Loucy (cell line): ENCODE data around the gene KDM4B.

Experiments
- H2AFZ ChIP-seq: fragments of 200-600 bp; sonication (generic); 2 replicates; pipeline ENCODE4 v1.6.0; 2016; ENCODE audit warnings: antibody characterized with exemption, mild to moderate bottlenecking, low read length, moderate library complexity
- H3F3A ChIP-seq: fragments of 200-600 bp; 2 replicates; pipeline ENCODE4 v1.6.0; 2016; ENCODE audit warnings: antibody characterized with exemption, low read depth, mild to moderate bottlenecking
- H3K27me3 ChIP-seq: fragments of 200-600 bp; sonication (generic); 2 replicates; pipeline ENCODE4 v1.6.1; 2014; ENCODE audit warnings: low read length, mild to moderate bottlenecking; ENCODE audit not compliant: insufficient read depth, poor library complexity, severe bottlenecking
- H3K36me3 ChIP-seq: fragments of 200-600 bp; sonication (generic); 2 replicates; pipeline ENCODE4 v1.6.1; 2016; ENCODE audit warnings: low read length; ENCODE audit not compliant: insufficient read depth
- H3K4me1 ChIP-seq: fragments of 200-600 bp; sonication (generic); 2 replicates; pipeline ENCODE4 v1.5.1; 2014; ENCODE audit warnings: low read length, mild to moderate bottlenecking; ENCODE audit not compliant: insufficient read depth, poor library complexity, severe bottlenecking
- H3K4me2 ChIP-seq: fragments of 200-600 bp; sonication (generic); 2 replicates; pipeline ENCODE4 v1.6.0; 2014; ENCODE audit warnings: antibody characterized with exemption, low read length, low read depth, mild to moderate bottlenecking; ENCODE audit not compliant: poor library complexity, severe bottlenecking
- H3K4me3 ChIP-seq: fragments of 200-600 bp; sonication (generic); 2 replicates; pipeline ENCODE4 v1.5.1; 2014; ENCODE audit warnings: low read length, mild to moderate bottlenecking, mixed read lengths; ENCODE audit not compliant: poor library complexity, severe bottlenecking
- H3K79me2 ChIP-seq: fragments of 200-600 bp; sonication (generic); 2 replicates; pipeline ENCODE4 v1.6.1; 2014; ENCODE audit warnings: low read length; ENCODE audit not compliant: insufficient read depth
- H3K9ac ChIP-seq: fragments of 200-600 bp; sonication (generic); 2 replicates; pipeline ENCODE4 v1.6.0; 2014; ENCODE audit warnings: mild to moderate bottlenecking, low read depth, low read length, moderate library complexity; ENCODE audit not compliant: poor library complexity, severe bottlenecking
- H3K9me2 ChIP-seq: fragments of 200-600 bp; sonication (generic); replicated peaks from 2 replicates; pipeline ENCODE4 v1.6.1; 2016; ENCODE audit warnings: low read depth, low read length, mixed read lengths
- H3K9me3 ChIP-seq: fragments of 200-600 bp; sonication (generic); 2 replicates; pipeline ENCODE4 v1.6.1; 2014; ENCODE audit warnings: mild to moderate bottlenecking, antibody characterized with exemption, low read length, low read depth; ENCODE audit not compliant: insufficient read depth
- H4K20me1 ChIP-seq: fragments of 200-600 bp; sonication (generic); 2 replicates; pipeline ENCODE4 v1.6.0; 2014; ENCODE audit warnings: antibody characterized with exemption, low read length, mild to moderate bottlenecking; ENCODE audit not compliant: insufficient read depth, poor library complexity, severe bottlenecking
- EZH2phosphoT487 ChIP-seq: fragments of 200-600 bp; IDR thresholded peaks from 2 replicates; pipeline ENCODE4 v1.6.1; 2018; ENCODE audit warnings: antibody characterized with exemption, mild to moderate bottlenecking, moderate library complexity, borderline replicate concordance
- TF ChIP-seq, protein P1 (sequence below): fragments of 200-600 bp; sonication (generic); conservative IDR thresholded peaks from 2 replicates; pipeline ENCODE4 v1.5.1; 2014; ENCODE audit warnings: mild to moderate bottlenecking, antibody characterized with exemption, low read length

The KDM4B gene

DNA sequence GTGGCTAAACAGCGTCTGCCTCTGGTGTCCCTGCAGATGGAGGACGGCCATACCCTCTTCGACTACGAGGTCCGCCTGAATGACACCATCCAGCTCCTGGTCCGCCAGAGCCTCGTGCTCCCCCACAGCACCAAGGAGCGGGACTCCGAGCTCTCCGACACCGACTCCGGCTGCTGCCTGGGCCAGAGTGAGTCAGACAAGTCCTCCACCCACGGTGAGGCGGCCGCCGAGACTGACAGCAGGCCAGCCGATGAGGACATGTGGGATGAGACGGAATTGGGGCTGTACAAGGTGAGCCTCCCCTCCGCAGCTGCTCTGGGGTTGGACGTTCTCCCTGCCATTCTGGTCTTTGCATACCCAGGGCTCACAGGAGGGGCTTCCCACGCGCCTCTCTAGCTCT lies 39.7 kb upstream of the KDM4B start:
- no peaks in the 10 kb centered on the region for H3K9me3 ChIP-seq
- H3K4me3 ChIP-seq, result no peak overlapping the region
- H3K27me3 ChIP-seq, result no peaks in the 10 kb centered on the region
- no peaks in the 10 kb centered on the region for H3K4me1 ChIP-seq
- H3K4me2 ChIP-seq, result no peak overlapping the region
- peaks cover 10% of the 10 kb centered on the region for H4K20me1 ChIP-seq
- TF ChIP-seq, protein P1, sequence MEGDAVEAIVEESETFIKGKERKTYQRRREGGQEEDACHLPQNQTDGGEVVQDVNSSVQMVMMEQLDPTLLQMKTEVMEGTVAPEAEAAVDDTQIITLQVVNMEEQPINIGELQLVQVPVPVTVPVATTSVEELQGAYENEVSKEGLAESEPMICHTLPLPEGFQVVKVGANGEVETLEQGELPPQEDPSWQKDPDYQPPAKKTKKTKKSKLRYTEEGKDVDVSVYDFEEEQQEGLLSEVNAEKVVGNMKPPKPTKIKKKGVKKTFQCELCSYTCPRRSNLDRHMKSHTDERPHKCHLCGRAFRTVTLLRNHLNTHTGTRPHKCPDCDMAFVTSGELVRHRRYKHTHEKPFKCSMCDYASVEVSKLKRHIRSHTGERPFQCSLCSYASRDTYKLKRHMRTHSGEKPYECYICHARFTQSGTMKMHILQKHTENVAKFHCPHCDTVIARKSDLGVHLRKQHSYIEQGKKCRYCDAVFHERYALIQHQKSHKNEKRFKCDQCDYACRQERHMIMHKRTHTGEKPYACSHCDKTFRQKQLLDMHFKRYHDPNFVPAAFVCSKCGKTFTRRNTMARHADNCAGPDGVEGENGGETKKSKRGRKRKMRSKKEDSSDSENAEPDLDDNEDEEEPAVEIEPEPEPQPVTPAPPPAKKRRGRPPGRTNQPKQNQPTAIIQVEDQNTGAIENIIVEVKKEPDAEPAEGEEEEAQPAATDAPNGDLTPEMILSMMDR, result no peak
- no peaks in the 10 kb centered on the region for H3K9me2 ChIP-seq
- H3K9ac ChIP-seq, result no peak overlapping the region
- no peak overlapping the region for H2AFZ ChIP-seq
- H3F3A ChIP-seq, result no peaks in the 10 kb centered on the region
- peaks cover 50% of the 10 kb centered on the region for H3K79me2 ChIP-seq
- H3K36me3 ChIP-seq, result peaks cover 60% of the 10 kb centered on the region; the same call in 1 of the 2 replicates

DNA sequence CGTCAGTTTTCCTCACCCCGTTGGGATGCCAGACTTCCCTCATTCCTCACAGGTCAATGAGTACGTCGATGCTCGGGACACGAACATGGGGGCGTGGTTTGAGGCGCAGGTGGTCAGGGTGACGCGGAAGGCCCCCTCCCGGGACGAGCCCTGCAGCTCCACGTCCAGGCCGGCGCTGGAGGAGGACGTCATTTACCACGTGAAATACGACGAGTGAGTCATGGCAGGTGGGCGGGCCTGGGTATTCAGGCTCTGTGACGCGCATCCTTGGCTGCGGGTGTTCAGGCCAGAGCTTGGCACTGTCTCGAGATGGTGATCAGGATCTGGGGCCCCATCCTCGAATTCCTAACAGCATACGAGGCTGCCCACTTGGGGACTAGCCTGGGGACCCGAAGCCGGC lies 38.2 kb upstream of the KDM4B start:
- Histone ChIP-seq H3K9me2 (no peaks in the 10 kb centered on the region), H4K20me1 (peaks cover 10% of the 10 kb centered on the region), H3F3A (no peaks in the 10 kb centered on the region), H3K4me1 (no peaks in the 10 kb centered on the region), H3K9me3 (no peaks in the 10 kb centered on the region), H3K27me3 (no peaks in the 10 kb centered on the region), H3K4me2 (no peak overlapping the region), H2AFZ (no peak overlapping the region), H3K79me2 (peaks cover 35% of the 10 kb centered on the region), H3K36me3 (peaks cover 75% of the 10 kb centered on the region; the same call in 1 of the 2 replicates), H3K9ac (no peak overlapping the region), H3K4me3 (no peak overlapping the region)
- TF ChIP-seq EZH2phosphoT487, result no peak
- TF ChIP-seq, protein P1, result no peak

DNA sequence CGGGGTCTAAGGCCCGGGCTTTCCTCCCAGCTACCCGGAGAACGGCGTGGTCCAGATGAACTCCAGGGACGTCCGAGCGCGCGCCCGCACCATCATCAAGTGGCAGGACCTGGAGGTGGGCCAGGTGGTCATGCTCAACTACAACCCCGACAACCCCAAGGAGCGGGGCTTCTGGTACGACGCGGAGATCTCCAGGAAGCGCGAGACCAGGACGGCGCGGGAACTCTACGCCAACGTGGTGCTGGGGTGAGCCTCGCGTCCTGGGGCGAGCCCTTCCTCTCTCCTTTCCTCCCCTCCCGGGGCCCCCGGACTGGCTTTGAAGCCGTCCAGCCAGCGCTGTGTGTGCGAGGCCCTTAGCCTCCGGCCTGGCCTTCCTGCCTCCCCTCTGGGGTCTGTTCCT lies 36.2 kb upstream of the KDM4B start:
- TF ChIP-seq EZH2phosphoT487, result no peak
- no peaks in the 10 kb centered on the region for H3F3A ChIP-seq
- H3K9me2 ChIP-seq, result no peaks in the 10 kb centered on the region
- H3K79me2 ChIP-seq, result peaks cover 18% of the 10 kb centered on the region; the same call in 1 of the 2 replicates
- no peaks in the 10 kb centered on the region for H3K9me3 ChIP-seq
- H3K4me3 ChIP-seq, result no peak overlapping the region
- H3K27me3 ChIP-seq, result no peaks in the 10 kb centered on the region
- H2AFZ ChIP-seq, result no peak overlapping the region
- H3K4me1 ChIP-seq, result no peaks in the 10 kb centered on the region
- no peak overlapping the region for H3K4me2 ChIP-seq
- peaks cover 5% of the 10 kb centered on the region for H4K20me1 ChIP-seq
- H3K36me3 ChIP-seq, result peaks cover 85% of the 10 kb centered on the region; the same call in 1 of the 2 replicates
- no peak overlapping the region for H3K9ac ChIP-seq

DNA sequence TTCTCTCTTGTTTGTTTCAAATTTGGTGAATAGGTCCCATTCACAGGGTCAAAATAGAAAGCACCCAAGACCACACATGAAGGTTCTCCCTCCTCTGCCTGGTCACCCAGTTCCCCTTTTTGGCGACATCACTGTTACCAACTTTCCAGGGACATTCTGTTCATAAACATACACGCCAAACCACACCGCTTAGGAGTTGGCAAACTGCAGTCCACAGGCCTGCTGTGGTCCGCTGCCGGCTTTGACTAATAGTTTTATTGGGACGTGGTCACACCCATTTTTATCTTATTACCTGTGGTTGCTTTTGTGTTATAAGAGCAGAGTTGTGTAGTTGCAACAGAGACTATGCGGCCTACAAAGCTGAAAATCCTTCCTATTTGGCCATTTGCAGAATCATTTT lies 35.4 kb upstream of the KDM4B start:
- peaks cover 5% of the 10 kb centered on the region for H4K20me1 ChIP-seq
- H2AFZ ChIP-seq, result no peak overlapping the region
- no peaks in the 10 kb centered on the region for H3F3A ChIP-seq
- H3K4me3 ChIP-seq, result no peak overlapping the region
- H3K36me3 ChIP-seq, result peaks cover 85% of the 10 kb centered on the region; the same call in 1 of the 2 replicates
- H3K4me2 ChIP-seq, result no peak overlapping the region
- H3K9me2 ChIP-seq, result no peaks in the 10 kb centered on the region
- no peak overlapping the region for H3K9ac ChIP-seq
- H3K4me1 ChIP-seq, result no peaks in the 10 kb centered on the region
- TF ChIP-seq, protein P1, result no peak
- no peak for TF ChIP-seq EZH2phosphoT487
- no peaks in the 10 kb centered on the region for H3K27me3 ChIP-seq
- no peaks in the 10 kb centered on the region for H3K9me3 ChIP-seq
- peaks cover 9% of the 10 kb centered on the region; the same call in 1 of the 2 replicates for H3K79me2 ChIP-seq
